Natural killer cell (primary cell): ENCODE data around the gene SSBP4. TPM values are rescaled to one million over a fixed set of nuclear protein-coding genes. Genes with fewer than 3 reads are reported as not detected.

Experiments used
- ATAC-seq, 3 donors: fragments of 150-1000 bp in 2 of 3; fragments of 200-7000 bp in 1 of 3; cut with Tn5 transposase; 1 replicate in 1 of 3; 2 replicates in 2 of 3; pipeline ENCODE4 v1.10.0; 2021; ENCODE audit warnings: mild to moderate bottlenecking in 2 of 3, moderate library complexity in 2 of 3
- DNase-seq, 2 donors: peaks; one replicate each; pipeline versions ENCODE4 v3.0.0 to v3.0.0-alpha.2; 2013 to 2021; ENCODE audit warnings: mixed read lengths in 1 of 2
- H3K27ac ChIP-seq: one replicate; pipeline ENCODE4 v1.5.1; 2013; ENCODE audit warnings: mild to moderate bottlenecking, low read length
- H3K27me3 ChIP-seq: one replicate; pipeline ENCODE4 v1.6.1; 2013; ENCODE audit warnings: low read length; ENCODE audit not compliant: control insufficient read depth, insufficient read depth
- H3K36me3 ChIP-seq: one replicate; pipeline ENCODE4 v1.6.1; 2013; ENCODE audit warnings: low read length; ENCODE audit not compliant: control insufficient read depth, insufficient read depth
- H3K4me1 ChIP-seq: one replicate; pipeline ENCODE4 v1.6.1; 2013; ENCODE audit warnings: low read length; ENCODE audit not compliant: control insufficient read depth, insufficient read depth
- H3K4me3 ChIP-seq: one replicate; pipeline ENCODE4 v1.5.1; 2013; ENCODE audit warnings: low read length
- H3K9me3 ChIP-seq: one replicate; pipeline ENCODE4 v1.6.1; 2013; ENCODE audit warnings: low read length; ENCODE audit not compliant: control insufficient read depth, insufficient read depth
- H3K27ac Mint-ChIP-seq, 2 donors: one replicate each; pipeline ENCODE4 v1.8.0; 2022; ENCODE audit warnings: mild to moderate bottlenecking in 2 of 2, mixed read lengths in 2 of 2, moderate library complexity in 1 of 2
- H3K27me3 Mint-ChIP-seq, 2 donors: one replicate each; pipeline ENCODE4 v1.8.0; 2022; ENCODE audit warnings: low read depth in 2 of 2, mixed read lengths in 2 of 2
- H3K36me3 Mint-ChIP-seq: one replicate; pipeline ENCODE4 v1.8.0; 2022; ENCODE audit warnings: mixed read lengths
- H3K4me1 Mint-ChIP-seq, 2 donors: one replicate each; pipeline ENCODE4 v1.8.0; 2022; ENCODE audit warnings: mixed read lengths in 2 of 2
- H3K4me3 Mint-ChIP-seq: one replicate; pipeline ENCODE4 v1.8.0; 2022; ENCODE audit warnings: mild to moderate bottlenecking, moderate library complexity, mixed read lengths
- H3K9me3 Mint-ChIP-seq, 2 donors: one replicate each; pipeline ENCODE4 v1.8.0; 2022; ENCODE audit warnings: mixed read lengths in 2 of 2
- CTCF ChIP-seq: fragments of 200-600 bp; IDR thresholded peaks from one replicate; pipeline ENCODE4 v1.8.0; 2022; ENCODE audit warnings: antibody characterized with exemption
- whole genome bisulfite sequencing: methylation state at CpG from one replicate; pipeline ENCODE4 v1.1.7; 2013; ENCODE audit warnings: missing lambda C conversion rate; ENCODE audit not compliant: insufficient coverage; 5-methylcytosine and 5-hydroxymethylcytosine counted together
- intact Hi-C: fragments of 100-400 bp; cut with micrococcal nuclease; formaldehyde crosslinking; loops from one replicate; pipeline ENCODE4 v1.14.2; 2022
- total RNA-seq, 4 donors: library from RNA; stranded (reverse); fragments of 120-200 nt in 1 of 4; gene quantifications; one replicate each; pipeline versions ENCODE4 v1.2.3 to v1.2.4, GENCODE V29; 2013 to 2022

The SSBP4 gene
- total RNA-seq, 3 donors from 2014 or later (not counting 1 experiment from before 2014, with no cell fraction given): 137 to 169 (median 158) TPM

DNA sequence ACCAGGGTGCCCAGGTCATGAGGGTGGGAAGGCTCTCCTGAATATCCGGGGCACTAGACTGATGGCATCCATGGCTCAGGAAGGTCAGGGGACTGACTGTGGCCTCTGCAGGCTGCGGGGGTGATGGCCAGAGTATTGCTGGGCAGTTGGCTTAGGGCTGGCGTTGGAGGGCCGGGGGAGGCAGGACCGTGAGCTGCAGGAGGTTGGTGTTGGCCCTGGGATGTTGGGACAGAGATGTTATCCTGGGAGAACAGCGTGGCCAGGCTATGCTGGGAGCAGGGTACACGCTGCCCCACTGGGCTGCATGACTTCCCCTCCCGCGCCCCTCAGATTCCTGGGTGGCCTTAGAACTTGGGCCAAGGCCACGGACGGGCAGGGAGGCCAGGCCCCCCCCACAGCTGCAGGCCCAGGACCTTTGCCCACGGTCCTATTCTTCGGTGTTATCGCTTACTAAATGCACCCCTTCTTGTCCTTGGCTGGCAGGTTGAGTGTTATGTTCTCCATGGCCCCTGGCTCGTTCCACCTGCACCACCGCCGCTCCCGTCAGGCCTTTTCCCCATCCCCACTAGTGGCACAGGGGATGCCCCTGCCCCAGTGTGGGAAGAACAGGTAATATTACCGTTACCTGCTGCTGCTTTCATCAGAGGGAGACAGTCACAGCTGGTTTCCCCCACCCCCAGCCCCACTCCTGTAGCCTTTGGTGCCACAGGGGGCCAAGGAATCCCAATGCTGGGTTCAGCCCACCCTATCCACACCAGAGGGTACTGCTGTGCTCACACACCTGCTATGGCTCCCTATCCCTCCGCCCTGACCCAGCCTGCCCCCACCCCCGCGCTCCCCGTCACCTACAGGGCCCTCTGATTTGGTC, 22.0 kb downstream of the SSBP4 start:
- peak; percentile 1 to 7 (median 6) for ATAC-seq
- Mint-ChIP-seq H3K36me3 (no peaks in the 10 kb centered on the region), H3K27me3 (no peaks in the 10 kb centered on the region), H3K4me3 (peak overlapping the region; percentile 14), H3K4me1 (peaks cover 15 to 51% of the 10 kb centered on the region in 2 donors), H3K9me3 (peaks cover 4% of the 10 kb centered on the region in 2 donors), H3K27ac (peak overlapping the region; percentile 77 to 98)
- WGBS: 95% methylated on average over 23 of the region's 23 CpGs
- peaks cover 8% of the 10 kb centered on the region for H3K9me3 ChIP-seq
- H3K27me3 ChIP-seq: no peaks in the 10 kb centered on the region
- peak overlapping the region; percentile 71 for H3K27ac ChIP-seq
- DNase-seq: no peak
- no peak overlapping the region for H3K4me3 ChIP-seq
- peaks cover 25% of the 10 kb centered on the region for H3K36me3 ChIP-seq
- TF ChIP-seq CTCF: no peak
- peaks cover 35% of the 10 kb centered on the region for H3K4me1 ChIP-seq
- intact Hi-C loops: no loop called here

- peaks cover 15 to 47% of the 10 kb centered on the region in 2 donors for H3K4me1 Mint-ChIP-seq
- TF ChIP-seq CTCF: no peak
- intact Hi-C loops: no loop called here
- peak overlapping the region; percentile 85 to 98 for H3K27ac Mint-ChIP-seq
- no peaks in the 10 kb centered on the region for H3K36me3 Mint-ChIP-seq
- peaks cover 26% of the 10 kb centered on the region for H3K4me1 ChIP-seq
- no peak overlapping the region for H3K4me3 ChIP-seq
- H3K27ac ChIP-seq: peak overlapping the region; percentile 71
- peak in 1 of 2 donors; percentile 69 for DNase-seq
- H3K36me3 ChIP-seq: peaks cover 33% of the 10 kb centered on the region
- no peaks in the 10 kb centered on the region for H3K27me3 ChIP-seq
- 58% methylated on average over 5 of the region's 5 CpGs for WGBS
- H3K9me3 ChIP-seq: peaks cover 8% of the 10 kb centered on the region
- H3K4me3 Mint-ChIP-seq: peak overlapping the region; percentile 45
- H3K27me3 Mint-ChIP-seq: no peaks in the 10 kb centered on the region
- H3K9me3 Mint-ChIP-seq: peaks cover 4% of the 10 kb centered on the region in 2 donors
- ATAC-seq: peak; percentile 12 to 33 (median 29)
Measured at GRCh38 chr19:18441804-18442788, 22.9 kb downstream of the SSBP4 start.

DNA sequence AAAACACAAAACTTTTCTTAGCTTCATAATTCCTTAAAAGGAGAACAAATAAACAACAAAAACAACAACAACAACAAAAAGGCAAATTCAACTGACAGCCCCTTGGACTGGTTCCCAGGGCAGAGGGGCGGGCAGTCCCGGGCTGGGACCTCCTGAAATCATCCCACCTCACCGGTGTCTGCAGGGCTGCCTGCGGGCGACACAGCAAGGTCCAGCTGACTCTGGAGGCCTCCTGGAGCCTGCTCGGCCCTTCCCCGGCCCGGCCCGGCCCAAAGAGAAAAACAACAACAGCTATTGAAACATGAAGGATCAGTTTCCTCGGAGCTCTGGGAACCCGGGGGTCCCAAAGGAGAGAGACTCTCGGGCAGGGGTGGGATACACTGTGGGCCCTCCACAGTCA, 23.7 kb downstream of the SSBP4 start:
- TF ChIP-seq CTCF: no peak
- Histone ChIP-seq H3K36me3 (peaks cover 37% of the 10 kb centered on the region), H3K27me3 (no peaks in the 10 kb centered on the region), H3K27ac (no peak overlapping the region), H3K4me1 (peaks cover 20% of the 10 kb centered on the region), H3K4me3 (no peak overlapping the region), H3K9me3 (peaks cover 8% of the 10 kb centered on the region)
- DNase-seq: no peak
- Mint-ChIP-seq H3K4me3 (no peak overlapping the region), H3K36me3 (no peaks in the 10 kb centered on the region), H3K27ac (peak overlapping the region; percentile 85 to 98), H3K9me3 (peaks cover 4% of the 10 kb centered on the region in 2 donors), H3K4me1 (peaks cover 15 to 42% of the 10 kb centered on the region in 2 donors), H3K27me3 (no peaks in the 10 kb centered on the region)
- WGBS: over 99% methylated on average over 12 of the region's 12 CpGs
- intact Hi-C loops: no loop called here
- ATAC-seq: no peak
